NCI-H1436 (cell line): ENCODE measurements around the gene CHAT.

Experiments used
- DNase-seq: peaks from one replicate; lab custom pipeline; 2025; lab: John Stamatoyannopoulos, UW

The CHAT gene

GRCh38 chr10:49597426-49598163 is 16.2 kb upstream of the CHAT start:
- DNase-seq: no peak

GRCh38 chr10:49598164-49598856 is 15.5 kb upstream of the CHAT start:
- DNase-seq: no peak

GRCh38 chr10:49598986-49599385 is 14.9 kb upstream of the CHAT start:
- DNase-seq: no peak

DNA sequence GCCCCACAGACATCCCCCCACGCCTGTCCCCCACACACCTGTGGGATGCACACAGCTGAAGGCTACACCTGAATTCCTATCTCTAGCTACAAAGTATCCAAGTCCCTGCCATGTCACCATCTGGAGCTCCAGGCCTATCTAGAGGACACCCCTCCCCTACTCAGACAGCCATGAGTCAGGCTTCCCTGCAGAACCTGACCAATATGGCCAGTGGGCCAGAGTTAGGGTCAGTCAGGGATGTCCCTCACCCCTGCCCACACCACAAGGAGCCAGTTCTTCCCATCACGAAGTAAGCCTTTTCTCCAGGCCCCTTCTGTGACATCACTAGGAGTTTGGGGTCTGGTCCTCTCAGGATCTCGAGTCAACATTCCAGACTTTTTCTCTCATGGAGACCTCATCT is 14.3 kb upstream of the CHAT start:
- DNase-seq: no peak

GRCh38 chr10:49600046-49600445 is 13.8 kb upstream of the CHAT start:
- no peak for DNase-seq

- no peak for DNase-seq
Measured at GRCh38 chr10:49600781-49601400, 12.9 kb upstream of the CHAT start.

GRCh38 chr10:49601857-49602256 is 12.0 kb upstream of the CHAT start:
- no peak for DNase-seq

DNA sequence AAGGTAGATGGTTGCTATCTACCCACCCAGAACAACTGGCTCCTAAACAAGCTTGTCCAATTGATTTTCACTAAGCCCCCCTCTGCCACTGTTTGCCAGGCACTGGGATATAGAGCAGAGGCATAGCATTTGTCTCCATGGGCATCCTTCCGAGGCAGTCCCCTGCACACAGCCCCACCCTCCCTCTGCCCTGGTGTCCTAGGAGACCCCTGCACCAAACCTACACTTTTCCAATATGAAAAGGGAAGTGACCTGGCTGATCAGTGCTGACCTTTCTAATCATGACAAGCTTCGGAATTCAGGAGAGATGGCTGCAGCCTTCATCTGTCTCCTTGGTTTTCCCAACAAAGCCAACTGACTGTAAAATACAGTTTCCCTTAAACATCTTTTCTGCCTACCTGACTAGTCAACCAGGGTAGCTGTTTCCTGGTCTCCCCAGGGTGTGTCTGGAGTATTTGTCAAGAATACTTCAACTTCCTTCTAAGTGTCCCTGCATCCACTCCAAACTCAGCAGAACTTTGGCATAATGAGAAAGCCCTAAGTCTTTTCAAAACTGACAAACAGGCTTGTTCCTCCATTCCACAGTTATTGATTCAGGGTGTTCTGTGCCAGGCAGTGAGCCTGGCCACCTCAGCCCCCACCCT is 11.3 kb upstream of the CHAT start:
- no peak for DNase-seq

DNA sequence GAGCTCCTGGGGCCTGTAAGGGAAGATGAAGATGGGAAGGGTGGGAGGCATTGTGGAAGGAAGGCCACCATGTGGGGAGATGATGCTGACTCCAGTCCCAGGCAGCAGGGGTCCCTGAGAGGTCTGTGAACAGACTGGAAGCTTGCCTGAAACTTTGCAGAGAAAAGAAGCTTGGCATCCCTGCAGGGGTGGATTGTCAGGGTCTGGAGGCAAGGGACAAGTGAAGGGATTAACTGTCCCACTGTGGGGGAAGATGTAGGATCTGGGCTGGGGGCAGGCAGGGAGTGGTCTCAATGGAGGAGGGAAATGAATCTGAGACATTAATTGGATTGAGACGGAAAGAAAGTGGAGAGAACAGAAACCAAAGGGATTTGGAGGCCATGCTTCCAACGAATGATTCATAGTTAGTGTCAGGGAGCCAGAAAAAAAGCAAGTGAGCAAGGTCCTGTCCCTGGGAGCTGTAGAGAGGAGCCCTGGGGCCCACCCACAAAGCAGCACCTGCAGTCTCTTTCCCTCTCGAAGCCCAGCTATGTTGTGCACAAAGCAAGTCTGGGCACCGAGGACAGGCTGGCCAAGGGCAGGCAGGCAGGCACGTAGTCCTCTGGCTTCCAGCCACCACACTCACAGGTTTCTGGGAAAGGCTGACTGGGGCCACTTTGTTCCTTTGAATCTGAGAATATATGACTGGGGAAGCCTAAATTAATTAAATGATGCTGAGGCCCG is 8.5 kb upstream of the CHAT start:
- DNase-seq: no peak

- no peak for DNase-seq
Measured at GRCh38 chr10:49605939-49606509, 7.8 kb upstream of the CHAT start.

DNA sequence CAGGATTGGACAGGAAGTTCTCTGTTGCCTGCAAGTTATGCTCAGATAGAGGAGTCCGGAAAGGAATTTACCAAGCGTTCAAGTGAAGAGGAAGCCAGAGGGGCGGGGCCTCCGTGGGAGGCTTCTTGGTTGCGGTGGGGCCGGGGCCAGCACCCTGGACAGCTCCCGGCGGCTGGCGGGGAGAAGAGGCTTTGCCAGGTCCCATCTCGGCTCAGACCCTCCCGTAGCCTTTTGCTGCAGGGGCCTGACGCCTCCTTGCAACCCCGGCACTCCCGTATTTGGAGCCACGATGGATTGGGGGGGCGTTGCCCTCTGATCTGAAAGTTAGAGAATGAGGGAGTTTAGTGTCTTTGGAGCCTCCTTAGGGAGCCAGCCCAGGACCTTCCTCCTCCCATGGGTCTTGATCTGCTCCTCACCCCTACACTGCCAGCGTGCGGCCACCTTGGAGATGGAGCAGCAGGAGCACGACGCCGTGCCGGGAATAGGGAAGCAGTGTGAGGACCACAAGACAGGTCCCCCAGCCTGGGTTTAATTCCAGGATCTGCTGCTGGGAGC is 6.8 kb upstream of the CHAT start:
- no peak for DNase-seq

DNA sequence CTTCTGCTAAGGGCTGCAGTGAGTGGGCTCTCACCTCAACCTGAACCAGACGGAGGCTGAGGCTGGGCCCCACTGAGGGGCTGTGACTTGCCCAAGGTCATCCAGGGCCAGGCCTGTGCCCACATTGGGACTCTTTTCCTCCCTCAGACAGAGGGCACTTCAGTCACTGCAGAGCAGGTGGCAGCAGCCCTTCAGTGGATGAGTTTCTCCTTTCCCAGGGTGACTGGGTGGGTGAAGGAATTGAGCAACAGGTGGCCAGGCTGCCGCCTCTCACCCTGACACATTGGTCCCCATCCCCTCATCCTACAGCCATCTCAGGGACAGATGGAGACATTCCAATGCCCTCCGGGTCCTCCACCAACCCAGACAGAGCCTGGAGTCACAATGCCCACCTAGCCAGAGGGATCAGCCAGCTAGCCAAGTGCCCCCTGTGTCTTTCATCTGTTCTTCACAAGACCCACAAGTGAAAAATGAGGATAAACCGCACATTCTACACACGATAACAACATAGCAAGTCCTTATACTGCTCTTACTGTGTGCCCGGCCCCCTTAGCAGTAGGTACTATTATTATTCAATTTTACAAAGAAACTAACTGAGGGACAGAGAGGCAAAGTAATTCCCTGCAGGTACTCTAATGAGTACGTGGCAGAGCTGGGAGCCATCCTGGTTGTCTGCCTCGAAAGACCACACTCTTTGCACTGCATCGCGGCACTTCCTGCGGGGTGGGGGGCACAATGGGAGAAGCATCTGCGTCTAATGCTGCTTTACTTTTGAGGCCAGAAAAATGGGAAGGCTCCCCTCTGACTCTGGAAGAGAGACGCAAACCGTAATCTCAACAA is 5.5 kb upstream of the CHAT start:
- DNase-seq: no peak

DNA sequence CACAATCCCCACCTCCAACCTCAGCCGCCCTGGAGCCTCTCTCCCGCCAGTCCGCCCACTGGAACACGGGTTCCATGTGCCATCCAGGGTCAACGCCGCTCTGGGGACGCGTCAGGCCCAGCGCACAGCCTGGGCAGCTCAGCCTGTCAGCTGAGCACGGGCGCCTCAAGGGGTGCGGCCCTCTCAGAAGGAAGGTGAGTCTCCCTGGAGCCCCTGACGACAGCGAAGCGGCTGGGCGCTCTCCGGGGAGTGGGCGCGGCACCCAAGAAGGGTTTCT is 4.9 kb upstream of the CHAT start:
- DNase-seq: no peak

GRCh38 chr10:49609283-49610113 is 4.3 kb upstream of the CHAT start:
- DNase-seq: no peak

- DNase-seq: no peak
Measured at GRCh38 chr10:49610114-49610457, 3.8 kb upstream of the CHAT start, which contains the start of gene SLC18A3. Gene SLC18A3, plus strand, starts transcription at chr10:49610310. Its CDS starts 431 bp downstream, at chr10:49610741.

DNA sequence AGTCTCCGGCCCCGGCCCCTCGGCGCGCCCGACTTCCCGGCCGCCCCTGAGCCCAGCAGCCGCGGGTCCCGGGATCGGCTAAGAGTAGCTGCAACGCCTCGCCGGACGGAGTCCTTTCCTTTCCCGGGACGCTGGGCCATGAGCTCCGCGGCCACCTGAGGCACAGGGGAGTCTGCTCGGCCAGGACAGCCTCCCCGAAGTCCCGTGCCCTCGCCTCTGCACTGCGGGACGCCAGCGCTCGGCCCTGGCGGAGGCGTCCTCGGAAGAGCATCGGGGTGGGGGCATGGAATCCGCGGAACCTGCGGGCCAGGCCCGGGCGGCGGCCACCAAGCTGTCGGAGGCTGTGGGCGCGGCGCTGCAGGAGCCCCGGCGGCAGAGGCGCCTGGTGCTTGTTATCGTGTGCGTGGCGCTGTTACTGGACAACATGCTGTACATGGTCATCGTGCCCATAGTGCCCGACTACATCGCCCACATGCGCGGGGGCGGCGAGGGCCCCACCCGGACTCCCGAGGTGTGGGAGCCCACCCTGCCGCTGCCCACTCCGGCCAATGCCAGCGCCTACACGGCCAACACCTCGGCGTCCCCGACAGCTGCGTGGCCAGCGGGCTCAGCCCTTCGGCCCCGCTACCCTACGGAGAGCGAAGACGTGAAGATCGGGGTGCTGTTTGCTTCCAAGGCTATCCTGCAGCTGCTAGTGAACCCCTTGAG is 3.2 kb upstream of the CHAT start:
- no peak for DNase-seq

GRCh38 chr10:49611166-49611815 is 2.5 kb upstream of the CHAT start:
- DNase-seq: no peak

DNA sequence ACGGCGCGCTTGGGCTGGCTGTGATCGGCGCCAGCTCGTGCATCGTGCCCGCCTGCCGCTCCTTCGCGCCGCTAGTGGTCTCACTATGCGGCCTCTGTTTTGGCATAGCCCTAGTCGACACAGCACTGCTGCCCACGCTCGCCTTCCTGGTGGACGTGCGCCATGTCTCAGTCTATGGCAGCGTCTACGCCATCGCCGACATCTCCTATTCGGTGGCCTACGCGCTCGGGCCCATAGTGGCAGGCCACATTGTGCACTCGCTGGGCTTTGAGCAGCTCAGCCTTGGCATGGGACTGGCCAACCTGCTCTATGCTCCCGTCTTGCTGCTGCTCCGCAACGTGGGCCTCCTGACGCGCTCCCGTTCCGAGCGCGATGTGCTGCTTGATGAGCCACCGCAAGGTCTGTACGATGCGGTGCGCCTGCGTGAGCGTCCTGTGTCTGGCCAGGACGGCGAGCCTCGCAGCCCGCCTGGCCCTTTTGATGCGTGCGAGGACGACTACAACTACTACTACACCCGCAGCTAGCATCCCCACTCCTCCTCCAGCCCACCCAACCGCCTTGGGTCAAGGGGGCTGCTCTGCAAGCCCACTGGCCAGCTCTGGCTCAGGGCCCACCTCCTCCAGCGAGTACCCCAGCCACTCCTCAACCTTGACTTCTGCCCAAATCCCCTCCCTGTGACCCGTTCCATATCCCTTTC is 1.9 kb upstream of the CHAT start:
- no peak for DNase-seq
